RCC 7860 (cell line): ENCODE results near the gene ARL8A.
"Not testable (repeated sequence)": the region's sequence is repeated elsewhere in the genome, so short reads cannot be mapped to it uniquely, and the experiment has no call there.

Source experiments
- DNase-seq: peaks from one replicate; pipeline ENCODE4 v3.0.0-alpha.2; 2015; ENCODE audit warnings: low spot score
- FAIRE-seq: peaks from 2 replicates; lab custom pipeline; 2012; peaks lifted over from hg19 to GRCh38; lab: Jason Lieb, UNC

Gene ARL8A

GRCh38 chr1:202159534-202160371, 15.2 kb upstream of the ARL8A start:
- FAIRE-seq (no peak), DNase-seq (no peak)

- FAIRE-seq, result no peak
These were observed 14.4 kb upstream of the ARL8A start for GRCh38 chr1:202158810-202159533.

GRCh38 chr1:202157945-202158344, 13.4 kb upstream of the ARL8A start:
- DNase-seq, result no peak
- FAIRE-seq, result no peak

More at GRCh38 chr1:202158810-202159533, 14.4 kb upstream of the ARL8A start:
- DNase-seq, result no peak

GRCh38 chr1:202156590-202156989, 12.1 kb upstream of the ARL8A start:
- DNase-seq (no peak), FAIRE-seq (no peak)

- DNase-seq (peak; percentile 64), FAIRE-seq (no peak)
These were observed 11.0 kb upstream of the ARL8A start for GRCh38 chr1:202155478-202156021.

- FAIRE-seq, result no peak
- no peak for DNase-seq
These were observed 10.4 kb upstream of the ARL8A start for GRCh38 chr1:202154766-202155477.

GRCh38 chr1:202154148-202154765, 9.7 kb upstream of the ARL8A start:
- FAIRE-seq, result no peak
- DNase-seq, result no peak

GRCh38 chr1:202153284-202153683, 8.7 kb upstream of the ARL8A start:
- FAIRE-seq (no peak), DNase-seq (no peak)

GRCh38 chr1:202152399-202152798, 7.9 kb upstream of the ARL8A start:
- DNase-seq (no peak), FAIRE-seq (no peak)

- DNase-seq (no peak), FAIRE-seq (no peak)
These were observed 6.5 kb upstream of the ARL8A start for GRCh38 chr1:202151045-202151444.

GRCh38 chr1:202150602-202151001, 6.1 kb upstream of the ARL8A start:
- FAIRE-seq (no peak), DNase-seq (no peak)

- FAIRE-seq, result no peak
- DNase-seq, result no peak
These were observed 5.7 kb upstream of the ARL8A start for GRCh38 chr1:202150187-202150586.

GRCh38 chr1:202149566-202149965, 5.0 kb upstream of the ARL8A start:
- FAIRE-seq, result no peak
- DNase-seq, result no peak

GRCh38 chr1:202148391-202148790, 3.9 kb upstream of the ARL8A start:
- no peak for DNase-seq
- FAIRE-seq, result no peak

GRCh38 chr1:202146993-202147392, 2.5 kb upstream of the ARL8A start:
- DNase-seq, result no peak
- no peak for FAIRE-seq

GRCh38 chr1:202146279-202146678, 1.7 kb upstream of the ARL8A start:
- DNase-seq, result no peak
- no peak for FAIRE-seq

GRCh38 chr1:202145744-202146140, 1.2 kb upstream of the ARL8A start:
- not testable (repeated sequence) for DNase-seq, FAIRE-seq

GRCh38 chr1:202145068-202145743, 669 bp upstream of the ARL8A start:
- no peak for DNase-seq

GRCh38 chr1:202143768-202144401, 652 bp downstream of the ARL8A start:
- FAIRE-seq, result no peak
- DNase-seq, result no peak

More at GRCh38 chr1:202145068-202145743, 669 bp upstream of the ARL8A start:
- no peak for FAIRE-seq
